Transverse colon (tissue), 4 donors: ENCODE measurements around the gene SEL1L3. TPM values are rescaled to one million over a fixed set of nuclear protein-coding genes. Genes with fewer than 3 reads are reported as not detected.

Experiments used
- DNase-seq: peaks from one replicate; pipeline ENCODE4 v3.0.0-alpha.2; 2019
- H3K27ac ChIP-seq, 4 donors: fragments of 200-600 bp; sonication (generic); 2 replicates each; pipeline ENCODE4 v1.5.1; 2016 to 2018; ENCODE audit warnings: inconsistent platforms in 4 of 4
- H3K27me3 ChIP-seq: fragments of 200-600 bp; sonication (generic); 2 replicates; pipeline ENCODE4 v1.5.1; 2017; ENCODE audit warnings: inconsistent platforms
- H3K36me3 ChIP-seq, 4 donors: fragments of 200-600 bp; sonication (generic); 2 replicates each; pipeline ENCODE4 v1.5.1; 2017 to 2019; ENCODE audit warnings: inconsistent platforms in 4 of 4
- H3K4me1 ChIP-seq, 4 donors: fragments of 200-600 bp; sonication (generic); 2 replicates each; pipeline ENCODE4 v1.5.1; 2017 to 2020; ENCODE audit warnings: inconsistent platforms in 4 of 4
- H3K4me3 ChIP-seq, 4 donors: fragments of 200-600 bp; sonication (generic); 1 replicate in 1 of 4; 2 replicates in 3 of 4; pipeline versions ENCODE4 v1.5.1 to v1.6.1; 2017 to 2019; ENCODE audit warnings: inconsistent platforms in 4 of 4
- H3K9me3 ChIP-seq, 2 donors: fragments of 200-600 bp; sonication (generic); 2 replicates each; pipeline ENCODE4 v1.5.1; 2017 to 2019; ENCODE audit warnings: inconsistent platforms in 2 of 2
- CTCF ChIP-seq, 5 experiments: fragments of 200-600 bp in 3 of 5; fragments of 450-650 bp in 2 of 5; sonication (generic) in 3 of 5; IDR thresholded peaks; 1 replicate in 2 of 5; 2 replicates in 3 of 5; pipeline ENCODE4 v1.5.1; 2016 to 2017; ENCODE audit warnings: antibody characterized with exemption in 5 of 5, inconsistent platforms in 3 of 5, mild to moderate bottlenecking in 2 of 5, moderate library complexity in 1 of 5
- EP300 ChIP-seq: sonication (generic); formaldehyde crosslinking; IDR thresholded peaks from one replicate; pipeline ENCODE4 v1.6.1; 2017; ENCODE audit warnings: antibody characterized with exemption, low read depth
- POLR2A ChIP-seq: fragments of 450-650 bp; IDR thresholded peaks from one replicate; pipeline ENCODE4 v1.6.1; 2016; ENCODE audit warnings: antibody characterized with exemption, mild to moderate bottlenecking, moderate library complexity
- POLR2AphosphoS5 ChIP-seq, 3 donors: sonication (generic); formaldehyde crosslinking; IDR thresholded peaks; one replicate each; pipeline ENCODE4 v1.6.1; 2016; ENCODE audit warnings: antibody characterized with exemption in 3 of 3
- WGBS, 2 donors: methylation state at CpG; one replicate each; pipeline ENCODE4 v1.1.5; 2018; ENCODE audit warnings: low coverage in 1 of 2; 5-methylcytosine and 5-hydroxymethylcytosine counted together
- in situ Hi-C, 4 donors: fragments of 200-750 bp; cut with MboI; loops; one replicate each; pipeline versions ENCODE4 v1.15.0 to v1.15.1; 2017; ENCODE audit warnings: low sequenced_read_pairs in 3 of 4, low pct_ligation_motif_present in 1 of 4, low pct_unique_long_range_greater_than_20kb in 1 of 4
- intact Hi-C: fragments of 100-400 bp; cut with DNase I; formaldehyde crosslinking; loops from one replicate; pipeline ENCODE4 v1.15.1; 2023; ENCODE audit warnings: low total_unique reads
- total RNA-seq, 4 donors: library from RNA; depleted of rRNA; stranded (reverse); fragments of >200 nt; gene quantifications; one replicate each; pipeline ENCODE4 v1.1.0, GENCODE V29; 2016

Gene SEL1L3
- total RNA-seq, 4 donors from 2014 or later, result 51.3 to 128 (median 98.3) TPM

GRCh38 chr4:25905371-25905770, 42.6 kb upstream of the SEL1L3 start:
- H3K36me3 ChIP-seq, result no peaks in the 10 kb centered on the region
- whole genome bisulfite sequencing, 2 donors, result 86% methylated on average over 4 of the region's 4 CpGs; no CpG with 5 or more reads in 1 of the 2 donors
- no peaks in the 10 kb centered on the region for H3K4me1 ChIP-seq
- no peak overlapping the region for H3K27ac ChIP-seq
- intact Hi-C loops (no loop called here), in situ Hi-C loops (no loop called here)
- H3K27me3 ChIP-seq, result no peaks in the 10 kb centered on the region
- H3K4me3 ChIP-seq, result no peak overlapping the region
- no peak for DNase-seq
- TF ChIP-seq POLR2A, result no peak
- no peak for TF ChIP-seq EP300
- TF ChIP-seq CTCF (IDR thresholded peaks at IDR 0.05), result no peak
- TF ChIP-seq POLR2AphosphoS5 (IDR thresholded peaks at IDR 0.05), result no peak
- H3K9me3 ChIP-seq, result no peaks in the 10 kb centered on the region

- no peak for DNase-seq
- WGBS, 2 donors, result 94 to 100% methylated on average over 2 to 3 of the region's 3 CpGs
- H3K9me3 ChIP-seq, result no peaks in the 10 kb centered on the region
- H3K27ac ChIP-seq, result peak overlapping the region in 1 of 4 donors; percentile 18
- H3K27me3 ChIP-seq, result no peaks in the 10 kb centered on the region
- intact Hi-C loops, result no loop called here
- H3K4me1 ChIP-seq, result no peaks in the 10 kb centered on the region
- in situ Hi-C loops, result no loop called here
- H3K4me3 ChIP-seq, result no peak overlapping the region
- H3K36me3 ChIP-seq, result no peaks in the 10 kb centered on the region
- TF ChIP-seq EP300, result no peak
- no peak for TF ChIP-seq CTCF (IDR thresholded peaks at IDR 0.05)
- no peak for TF ChIP-seq POLR2A
- TF ChIP-seq POLR2AphosphoS5 (IDR thresholded peaks at IDR 0.05), result no peak
Observed at GRCh38 chr4:25904748-25905082, 41.9 kb upstream of the SEL1L3 start.

- TF ChIP-seq EP300, result no peak
- no peak for TF ChIP-seq POLR2A
- TF ChIP-seq CTCF (IDR thresholded peaks at IDR 0.05), result no peak
- no peaks in the 10 kb centered on the region for H3K9me3 ChIP-seq
- intact Hi-C loops, result no loop called here
- H3K4me1 ChIP-seq, result no peaks in the 10 kb centered on the region
- in situ Hi-C loops, result no loop called here
- H3K27ac ChIP-seq, result peak overlapping the region in 1 of 4 donors; percentile 18
- 69 to 77% methylated on average over 8 of the region's 8 CpGs for WGBS, 2 donors
- H3K27me3 ChIP-seq, result no peaks in the 10 kb centered on the region
- H3K36me3 ChIP-seq, result no peaks in the 10 kb centered on the region
- no peak overlapping the region for H3K4me3 ChIP-seq
- DNase-seq, result no peak
Observed at GRCh38 chr4:25903900-25904747, 41.3 kb upstream of the SEL1L3 start.

- DNase-seq, result no peak
- in situ Hi-C loops (no loop called here), intact Hi-C loops (no loop called here)
- Histone ChIP-seq H3K27me3 (no peaks in the 10 kb centered on the region), H3K4me3 (no peak overlapping the region), H3K27ac (no peak overlapping the region), H3K9me3 (no peaks in the 10 kb centered on the region), H3K36me3 (no peaks in the 10 kb centered on the region), H3K4me1 (no peaks in the 10 kb centered on the region)
- TF ChIP-seq EP300 (no peak), POLR2AphosphoS5 (IDR thresholded peaks at IDR 0.05) (no peak), POLR2A (no peak), CTCF (IDR thresholded peaks at IDR 0.05) (no peak)
- 93 to 100% methylated on average over 1 to 10 of the region's 10 CpGs for WGBS, 2 donors
Observed at GRCh38 chr4:25901030-25901430, 38.2 kb upstream of the SEL1L3 start.
